GM18526 (cell line): ENCODE data around the gene B4GALNT1.

ENCODE experiments used
- POLR2A ChIP-seq: IDR thresholded peaks from 3 replicates; pipeline ENCODE4 v1.6.1; 2011; ENCODE audit not compliant: insufficient read length; ENCODE audit errors: extremely low read depth

B4GALNT1 gene

DNA sequence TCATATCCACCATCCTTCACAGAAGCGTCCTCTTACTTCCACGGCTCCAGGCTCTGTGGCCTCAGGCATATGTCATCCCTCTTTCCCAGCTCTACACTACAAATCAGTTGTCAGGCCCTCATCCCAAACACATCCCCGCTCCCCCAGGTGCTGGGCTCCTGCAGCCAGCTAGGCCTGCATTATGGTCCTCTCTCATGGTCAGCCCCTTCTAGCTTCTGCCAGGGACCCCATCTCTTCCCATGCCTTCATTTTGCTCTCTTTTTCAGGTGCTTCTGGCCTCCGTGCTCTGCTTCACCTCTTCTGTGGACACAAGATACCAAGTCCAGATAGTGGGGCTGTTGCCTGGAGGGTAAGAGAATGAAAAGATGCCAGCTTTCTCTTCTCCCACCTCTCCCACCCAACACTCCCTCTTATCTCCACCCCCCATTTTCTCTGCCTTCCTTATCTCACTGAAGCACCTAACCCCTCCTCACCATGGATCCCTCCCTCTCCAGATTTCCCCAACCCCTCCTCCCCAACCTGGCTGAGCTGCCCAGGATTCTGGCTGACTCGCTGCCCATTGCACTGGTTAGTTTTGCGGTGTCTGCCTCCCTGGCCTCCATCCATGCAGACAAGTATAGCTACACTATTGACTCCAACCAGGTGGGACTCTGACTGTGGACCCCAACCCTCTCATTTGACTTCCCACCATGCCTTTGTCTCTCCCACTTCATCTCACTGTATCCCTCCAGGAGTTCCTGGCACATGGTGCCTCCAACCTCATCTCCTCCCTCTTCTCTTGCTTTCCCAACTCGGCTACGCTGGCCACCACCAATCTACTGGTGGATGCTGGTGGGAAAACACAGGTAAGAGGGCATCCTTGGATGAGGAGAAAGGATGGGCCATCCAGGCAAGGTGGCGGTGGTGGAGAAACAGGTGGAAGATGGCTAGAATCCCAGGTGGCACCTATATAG, 10.4 kb downstream of the B4GALNT1 start:
- TF ChIP-seq POLR2A: no peak

DNA sequence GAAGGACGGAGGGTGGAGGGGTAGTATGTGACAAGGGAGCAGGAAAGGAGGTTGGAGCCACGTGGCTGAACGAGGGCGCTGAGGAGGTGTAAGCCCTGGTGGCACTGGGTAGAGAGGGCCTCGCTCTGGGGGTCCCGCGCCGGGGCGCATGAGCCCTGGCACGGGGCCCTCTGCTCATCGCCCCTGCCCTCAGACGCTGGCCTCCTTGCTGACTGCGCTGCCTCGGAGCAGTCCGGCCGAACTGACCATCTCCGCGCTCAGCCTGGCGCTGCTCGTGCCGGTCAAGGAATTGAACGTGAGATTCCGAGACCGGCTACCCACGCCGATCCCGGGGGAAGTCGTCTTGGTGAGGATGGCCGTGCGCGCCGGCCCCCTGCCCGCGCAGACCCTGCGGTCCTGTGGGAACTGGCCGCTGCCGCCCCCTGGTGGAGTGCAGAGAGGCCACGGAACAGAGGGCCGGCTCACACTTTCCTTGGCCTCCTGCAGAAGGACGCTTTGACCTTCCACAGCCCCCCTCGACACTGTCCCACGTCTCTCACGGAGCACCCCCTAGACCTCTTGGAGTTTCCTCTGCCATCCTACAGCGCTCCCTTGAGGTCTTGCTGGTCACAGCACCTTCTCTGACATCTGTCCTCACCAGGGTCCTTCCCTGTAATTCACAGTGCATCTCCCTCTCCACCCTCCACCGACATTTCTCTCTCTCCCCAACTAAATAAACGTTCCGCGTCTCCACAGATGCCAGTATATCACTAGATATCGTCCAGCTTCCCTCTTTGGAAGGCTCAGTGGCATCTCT, 11.3 kb downstream of the B4GALNT1 start:
- no peak for TF ChIP-seq POLR2A

DNA sequence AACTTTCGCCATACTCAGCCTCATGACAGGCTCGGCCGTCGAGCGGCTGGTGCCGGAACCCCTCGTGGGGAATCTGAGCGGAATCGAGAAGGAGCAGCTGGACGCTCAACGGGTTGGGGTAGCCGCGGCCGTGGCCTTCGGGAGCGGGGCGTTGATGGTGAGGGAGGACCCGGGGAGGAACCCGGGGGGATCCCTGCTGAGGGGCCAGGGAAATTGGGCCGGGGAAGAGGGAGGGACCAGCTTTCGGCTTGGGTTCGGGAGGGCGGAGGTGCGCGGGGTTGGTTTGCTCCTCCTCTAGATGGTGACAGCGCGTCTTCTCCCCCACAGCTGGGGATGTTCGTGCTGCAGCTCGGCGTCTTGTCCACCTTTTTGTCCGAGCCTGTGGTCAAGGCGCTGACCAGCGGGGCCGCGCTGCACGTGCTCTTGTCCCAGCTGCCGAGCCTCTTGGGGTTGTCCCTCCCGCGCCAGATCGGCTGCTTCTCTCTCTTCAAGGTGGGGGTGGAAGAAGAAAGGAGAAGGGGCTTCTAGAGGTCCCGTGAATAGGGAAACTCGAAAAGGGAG, 12.0 kb downstream of the B4GALNT1 start:
- no peak for TF ChIP-seq POLR2A

DNA sequence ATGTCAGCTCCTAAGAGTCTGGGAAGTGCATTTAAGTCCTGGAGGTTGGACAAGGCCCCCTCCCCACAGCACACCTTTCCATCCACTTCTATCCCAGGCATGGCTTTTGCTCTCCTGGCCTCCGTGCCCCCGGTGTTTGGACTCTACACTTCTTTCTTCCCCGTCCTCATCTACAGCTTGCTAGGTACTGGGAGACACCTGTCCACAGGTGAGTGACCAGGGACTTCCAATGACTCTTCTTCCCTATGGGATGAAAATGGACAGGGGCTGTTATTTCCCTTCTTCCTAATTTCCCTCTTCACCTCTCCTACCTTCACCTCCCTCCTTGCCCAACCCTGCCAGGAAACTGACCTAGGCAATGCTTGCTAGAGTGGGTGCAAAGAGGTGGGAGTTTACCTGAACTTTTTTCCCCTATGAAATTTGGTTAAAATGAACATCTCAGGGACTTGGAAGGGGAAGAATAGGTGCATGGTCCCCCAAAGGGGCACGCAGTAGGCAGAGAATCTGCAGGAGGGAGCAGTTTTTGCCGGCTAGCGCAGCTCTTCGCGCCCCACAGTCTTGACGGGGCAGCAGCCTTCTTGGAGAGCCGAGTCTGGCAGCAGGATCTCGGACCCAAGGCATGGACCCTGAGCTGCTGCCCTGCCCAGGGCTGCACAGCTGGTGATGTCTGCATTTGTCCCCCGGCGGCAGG, 12.6 kb downstream of the B4GALNT1 start:
- no peak for TF ChIP-seq POLR2A

DNA sequence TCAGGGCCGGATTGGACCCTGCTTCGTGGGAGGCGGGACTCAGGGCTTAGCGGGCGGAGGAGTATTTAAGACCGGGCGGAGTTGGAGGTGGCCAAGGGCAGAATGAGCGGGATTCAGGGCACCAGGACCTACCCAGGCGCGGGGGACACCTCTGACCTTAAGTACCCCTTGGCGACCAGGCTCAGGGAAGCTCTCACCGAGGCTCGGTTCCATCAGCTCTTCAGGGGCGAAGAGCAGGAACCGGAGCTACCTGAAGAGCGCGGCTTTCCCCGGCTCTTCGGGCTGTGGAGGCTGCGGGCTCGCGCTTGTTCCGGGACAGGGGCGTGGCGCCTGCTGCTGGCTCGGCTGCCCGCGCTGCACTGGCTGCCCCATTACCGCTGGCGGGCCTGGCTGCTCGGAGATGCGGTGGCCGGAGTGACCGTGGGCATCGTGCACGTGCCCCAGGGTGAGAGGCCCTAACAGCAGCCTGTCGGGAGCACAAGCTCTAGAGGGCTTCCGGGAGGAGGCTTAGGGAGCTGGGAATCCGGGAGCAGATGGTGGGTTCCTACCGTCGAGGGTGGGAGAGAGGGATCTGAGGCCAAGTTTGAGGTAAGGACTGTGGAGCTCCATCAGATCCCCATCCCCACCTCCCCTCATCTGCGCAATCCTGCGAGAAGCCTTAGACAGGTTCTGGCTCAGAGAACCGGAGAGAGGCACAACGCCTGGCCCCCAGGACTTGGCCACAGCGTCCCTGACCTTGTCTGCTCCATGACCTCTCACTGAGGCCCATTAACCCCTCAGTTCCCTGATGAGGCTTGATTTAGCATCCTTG, 13.4 kb downstream of the B4GALNT1 start:
- no peak for TF ChIP-seq POLR2A

DNA sequence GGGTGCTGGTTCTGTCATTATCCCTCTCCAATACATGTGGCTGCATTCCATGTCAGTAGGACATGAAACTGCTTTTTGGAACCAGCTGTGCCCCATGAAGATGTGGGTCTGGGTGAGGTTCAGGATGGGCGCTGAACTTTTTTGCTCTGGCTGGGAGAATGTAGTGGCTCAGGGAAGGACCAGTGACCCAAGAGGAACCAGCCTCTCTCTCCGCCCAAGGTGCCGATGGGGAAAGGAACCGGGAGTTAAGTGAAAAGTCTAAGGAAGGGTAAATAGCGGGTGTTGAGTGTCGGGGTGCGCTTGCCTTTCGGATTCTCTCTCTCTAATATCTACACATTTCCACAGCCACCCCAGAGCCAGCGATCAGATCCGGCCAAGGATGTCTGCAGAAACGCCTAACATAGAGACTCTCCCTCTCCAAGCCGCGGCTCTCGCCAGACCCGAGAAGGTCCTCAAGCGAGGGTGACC, 14.0 kb downstream of the B4GALNT1 start:
- TF ChIP-seq POLR2A: no peak

DNA sequence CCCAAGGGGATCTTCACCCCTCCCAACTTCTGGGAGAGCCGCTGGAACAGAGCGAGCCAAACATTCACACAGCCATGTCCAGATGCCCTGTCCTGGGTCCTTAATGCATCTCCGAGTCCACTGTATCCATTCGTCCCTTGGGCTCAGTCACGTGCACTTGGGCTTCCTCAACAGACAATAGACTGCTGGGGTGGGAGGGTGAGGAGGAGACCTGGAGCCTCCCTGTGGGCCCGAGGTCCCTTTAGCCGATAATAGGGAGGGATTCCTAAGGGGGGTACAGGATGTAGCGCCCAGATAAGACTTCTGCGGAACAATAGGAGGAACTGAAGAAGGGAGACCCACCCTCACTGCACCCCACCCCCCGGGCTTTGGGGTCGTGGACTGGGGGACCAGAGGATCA, 15.1 kb downstream of the B4GALNT1 start:
- TF ChIP-seq POLR2A: no peak

DNA sequence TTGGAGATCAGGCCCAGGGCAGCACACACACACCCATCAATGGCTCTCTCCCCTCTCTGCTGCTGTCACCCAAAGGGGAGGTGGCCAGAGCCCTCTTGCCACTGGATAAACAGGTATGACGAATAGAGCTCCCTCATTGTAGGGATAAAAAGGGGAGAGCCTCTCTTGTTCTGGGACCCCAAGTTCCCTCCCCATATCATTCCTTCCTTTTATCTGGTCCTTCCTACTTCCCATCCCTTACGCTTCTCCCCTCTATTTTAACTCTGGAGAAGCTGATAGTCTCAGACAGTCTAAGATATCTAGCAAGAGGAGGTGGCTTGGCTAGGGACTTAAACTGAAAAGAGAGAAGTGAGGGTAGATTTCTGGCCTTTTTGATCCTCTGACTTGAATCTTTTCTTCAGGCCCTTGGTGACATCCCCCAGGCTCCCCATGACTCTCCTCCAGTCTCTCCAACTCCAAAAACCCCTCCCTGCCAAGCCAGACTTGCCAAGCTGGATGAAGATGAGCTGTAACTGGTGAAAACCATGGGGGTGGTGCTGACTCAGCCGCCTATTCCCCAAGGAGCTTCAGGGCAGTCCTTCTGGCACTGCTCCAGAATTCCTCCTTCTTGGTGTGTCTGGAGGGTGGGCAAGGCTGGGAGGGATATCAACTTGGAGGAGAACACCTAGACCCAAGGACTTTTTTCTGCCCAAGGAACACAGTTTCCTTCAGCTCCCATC, 16.5 kb downstream of the B4GALNT1 start:
- TF ChIP-seq POLR2A: no peak

DNA sequence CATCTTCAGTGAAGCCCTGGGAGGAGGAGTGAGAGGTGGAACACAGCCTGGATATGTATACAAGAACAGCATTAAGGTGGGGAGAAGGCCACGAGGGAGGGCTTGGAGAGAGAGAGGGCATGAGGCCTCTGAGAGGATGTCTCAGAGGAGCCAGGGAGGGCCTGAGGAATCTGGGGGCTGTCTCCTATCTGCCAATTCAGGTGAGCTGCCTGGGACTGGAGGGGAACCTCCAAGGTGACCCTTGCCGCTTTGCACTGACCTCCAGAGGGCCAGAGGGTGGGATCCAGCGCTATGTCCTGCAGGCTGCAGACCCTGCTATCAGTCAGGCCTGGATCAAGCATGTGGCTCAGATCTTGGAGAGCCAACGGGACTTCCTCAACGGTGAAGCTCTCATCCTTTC, 17.4 kb downstream of the B4GALNT1 start:
- TF ChIP-seq POLR2A: no peak

DNA sequence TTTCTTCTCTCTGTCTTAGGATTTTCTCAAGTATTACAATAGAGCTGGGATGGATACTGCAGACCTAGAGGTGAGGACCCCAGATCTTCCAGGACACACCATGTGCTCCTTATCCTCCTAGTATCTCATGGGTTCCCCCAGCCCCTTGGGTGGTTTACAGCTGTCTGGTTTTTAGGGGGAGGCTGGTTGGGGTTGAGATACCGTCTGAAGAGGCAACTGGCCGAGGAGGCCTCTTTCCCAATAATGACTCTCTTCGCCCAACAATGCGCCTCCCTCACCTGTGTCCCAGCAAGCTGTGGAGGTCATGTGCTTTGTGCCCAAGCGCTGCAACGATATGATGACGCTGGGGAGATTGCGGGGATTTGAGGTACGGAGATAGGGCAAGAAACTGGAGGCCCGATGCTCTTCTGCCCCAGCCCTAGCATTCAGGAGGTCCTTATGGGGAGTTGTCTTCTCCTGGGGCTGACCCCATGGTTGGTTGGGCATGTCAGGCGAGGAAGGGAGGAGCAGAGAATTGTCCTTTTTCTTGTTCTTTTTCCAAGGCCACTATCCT, 18.0 kb downstream of the B4GALNT1 start:
- TF ChIP-seq POLR2A: no peak

DNA sequence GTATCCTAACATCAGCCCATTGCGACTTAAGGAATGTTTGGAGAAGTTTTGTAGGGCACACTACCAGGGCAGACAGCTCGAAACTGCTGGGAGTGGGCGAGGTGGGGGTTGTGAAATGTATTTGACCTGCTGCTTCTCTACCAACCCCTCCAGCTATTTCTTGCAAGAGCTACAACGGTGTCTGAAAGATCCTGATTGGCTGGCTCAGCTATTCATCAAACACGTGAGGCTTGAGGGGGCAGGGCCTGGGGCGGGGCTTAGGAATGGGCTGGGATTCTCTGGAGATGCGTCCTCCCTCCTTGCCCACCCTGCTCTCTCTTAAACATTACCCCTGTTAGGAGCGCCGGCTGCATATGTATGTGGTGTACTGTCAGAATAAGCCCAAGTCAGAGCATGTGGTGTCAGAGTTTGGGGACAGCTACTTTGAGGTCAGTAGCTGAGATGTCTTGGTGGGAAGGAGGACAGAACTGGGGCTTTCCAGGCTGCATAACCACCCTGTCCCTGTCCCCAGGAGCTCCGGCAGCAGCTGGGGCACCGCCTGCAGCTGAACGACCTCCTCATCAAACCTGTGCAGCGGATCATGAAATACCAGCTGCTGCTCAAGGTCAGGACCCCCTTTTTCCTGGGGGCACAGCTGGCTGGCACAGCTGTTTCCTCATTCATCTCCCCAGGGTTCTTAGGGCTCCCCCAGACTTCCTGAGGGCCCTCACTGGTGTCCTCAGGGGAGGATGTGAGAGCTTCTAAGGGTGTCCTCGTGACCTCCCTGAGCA, 18.6 kb downstream of the B4GALNT1 start:
- no peak for TF ChIP-seq POLR2A

DNA sequence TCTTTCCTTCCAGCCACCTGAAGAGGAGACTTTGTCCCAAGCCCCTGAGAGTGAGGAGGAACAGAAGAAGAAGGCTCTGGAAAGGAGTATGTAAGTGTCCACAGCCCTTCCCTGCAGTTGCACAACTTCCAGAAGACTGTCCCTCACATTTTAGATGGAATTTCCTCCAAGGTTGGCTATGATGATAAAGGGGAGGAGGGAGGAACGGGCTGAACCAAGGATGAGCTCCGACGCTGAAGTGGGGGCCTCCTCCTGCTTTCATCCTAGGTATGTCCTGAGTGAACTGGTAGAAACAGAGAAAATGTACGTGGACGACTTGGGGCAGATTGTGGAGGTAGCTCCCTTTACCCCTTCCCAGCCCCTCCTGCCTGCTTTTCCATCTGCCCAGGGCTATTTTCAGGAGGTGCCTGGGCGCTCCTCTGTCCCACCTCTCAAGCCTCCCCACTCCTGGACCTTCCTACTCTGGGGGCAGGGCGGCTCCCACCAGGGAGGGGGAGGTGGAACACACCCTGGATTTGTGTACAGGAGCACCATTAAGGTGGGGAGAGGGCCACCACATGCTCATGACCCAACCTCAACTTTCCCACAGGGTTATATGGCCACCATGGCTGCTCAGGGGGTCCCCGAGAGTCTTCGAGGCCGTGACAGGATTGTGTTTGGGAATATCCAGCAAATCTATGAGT, 19.4 kb downstream of the B4GALNT1 start:
- no peak for TF ChIP-seq POLR2A

DNA sequence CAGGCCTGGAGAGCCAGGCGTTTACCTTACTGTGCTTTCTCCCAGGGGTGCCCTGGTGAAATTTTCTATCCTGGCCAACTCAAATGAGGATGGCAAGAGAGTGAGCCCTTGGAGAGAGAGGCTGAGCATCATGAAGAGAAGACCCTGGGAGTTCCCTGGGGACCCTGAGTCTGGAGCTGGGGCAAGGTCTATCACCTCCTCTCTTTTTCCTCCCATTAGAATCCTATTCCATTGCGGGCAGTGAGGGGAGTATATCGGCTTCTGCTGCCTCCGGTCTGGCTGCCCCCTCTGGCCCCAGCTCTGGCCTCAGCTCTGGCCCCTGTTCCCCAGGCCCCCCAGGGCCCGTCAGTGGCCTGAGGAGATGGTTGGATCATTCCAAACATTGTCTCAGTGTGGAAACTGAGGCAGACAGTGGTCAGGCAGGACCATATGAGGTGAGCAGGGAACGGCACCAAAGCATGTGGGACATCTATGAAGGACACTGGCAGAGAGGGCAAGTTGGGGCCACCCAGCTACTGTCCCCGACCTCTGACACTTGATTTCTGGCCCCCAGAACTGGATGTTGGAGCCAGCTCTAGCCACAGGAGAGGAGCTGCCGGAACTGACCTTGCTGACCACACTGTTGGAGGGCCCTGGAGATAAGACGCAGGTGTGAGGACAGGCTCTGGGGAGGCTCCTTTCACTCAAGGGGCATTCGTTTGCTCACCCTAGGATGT, 20.1 kb downstream of the B4GALNT1 start:
- no peak for TF ChIP-seq POLR2A
